Upper lobe of right lung (tissue), 1 donor: ENCODE measurements around the gene ADCY7. TPM values are rescaled to one million over a fixed set of nuclear protein-coding genes. Genes with fewer than 3 reads are reported as not detected.

Source experiments
- ATAC-seq: fragments of 200-7000 bp; cut with Tn5 transposase; one replicate; pipeline ENCODE4 v1.9.1; 2020; ENCODE audit warnings: mild to moderate bottlenecking, moderate library complexity
- DNase-seq: peaks from one replicate; pipeline ENCODE4 v3.0.0-alpha.2; 2020
- H3K27ac ChIP-seq: fragments of 200-600 bp; one replicate; pipeline ENCODE4 v1.8.0; 2022
- H3K27me3 ChIP-seq: fragments of 200-600 bp; one replicate; pipeline ENCODE4 v1.8.0; 2022; ENCODE audit warnings: mild to moderate bottlenecking
- H3K36me3 ChIP-seq: fragments of 200-600 bp; one replicate; pipeline ENCODE4 v1.8.0; 2022
- H3K4me1 ChIP-seq: fragments of 200-600 bp; one replicate; pipeline ENCODE4 v1.8.0; 2022
- H3K4me3 ChIP-seq: fragments of 200-600 bp; one replicate; pipeline ENCODE4 v1.8.0; 2022; ENCODE audit warnings: mild to moderate bottlenecking
- H3K9me3 ChIP-seq: fragments of 200-600 bp; one replicate; pipeline ENCODE4 v1.8.0; 2022
- intact Hi-C: fragments of 100-400 bp; cut with DNase I; formaldehyde crosslinking; loops from one replicate; pipeline ENCODE4 v1.11.0; 2022
- total RNA-seq: library from RNA; stranded (reverse); fragmentation: NEBNext Ultra II Directional; extraction: Animal tissue kit (Norgen Biotek cat#: 25700); gene quantifications from one replicate; pipeline ENCODE4 v1.2.1, GENCODE V29; 2021
- TF ChIP-seq, protein P1 (sequence below): fragments of 200-600 bp; IDR thresholded peaks from one replicate; pipeline ENCODE4 v1.8.0; 2022; ENCODE audit warnings: antibody characterized with exemption
- donor health status: DM: no; HTN: yes; CAD: no; lungs with severe emphysema.

The ADCY7 gene
- total RNA-seq, 1 donor from 2014 or later, result 88.1 TPM

DNA sequence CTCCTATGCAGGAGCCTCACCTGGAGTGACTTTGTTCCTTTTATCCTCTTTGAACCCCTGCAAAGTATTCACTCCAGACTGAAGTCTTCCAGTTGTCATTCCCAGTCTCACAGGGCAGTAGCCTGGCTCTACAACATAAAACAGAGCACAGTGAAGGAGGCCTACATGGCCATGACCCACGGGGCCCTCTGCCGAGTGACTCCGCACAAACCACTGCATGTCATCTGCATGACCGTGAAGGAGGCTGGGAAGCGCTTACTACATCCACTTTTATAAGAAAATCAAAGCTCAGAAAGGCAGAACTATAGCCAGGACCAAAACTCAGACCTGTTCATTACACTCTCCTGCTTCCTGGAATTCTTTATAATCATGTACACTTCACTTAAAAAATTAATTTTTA is 59.9 kb downstream of the ADCY7 start:
- no peak for DNase-seq
- Histone ChIP-seq H3K9me3 (no peaks in the 10 kb centered on the region), H3K27me3 (no peaks in the 10 kb centered on the region), H3K4me1 (peaks cover 15% of the 10 kb centered on the region), H3K4me3 (no peak overlapping the region), H3K27ac (no peak overlapping the region), H3K36me3 (peaks cover 66% of the 10 kb centered on the region)
- TF ChIP-seq, protein P1, sequence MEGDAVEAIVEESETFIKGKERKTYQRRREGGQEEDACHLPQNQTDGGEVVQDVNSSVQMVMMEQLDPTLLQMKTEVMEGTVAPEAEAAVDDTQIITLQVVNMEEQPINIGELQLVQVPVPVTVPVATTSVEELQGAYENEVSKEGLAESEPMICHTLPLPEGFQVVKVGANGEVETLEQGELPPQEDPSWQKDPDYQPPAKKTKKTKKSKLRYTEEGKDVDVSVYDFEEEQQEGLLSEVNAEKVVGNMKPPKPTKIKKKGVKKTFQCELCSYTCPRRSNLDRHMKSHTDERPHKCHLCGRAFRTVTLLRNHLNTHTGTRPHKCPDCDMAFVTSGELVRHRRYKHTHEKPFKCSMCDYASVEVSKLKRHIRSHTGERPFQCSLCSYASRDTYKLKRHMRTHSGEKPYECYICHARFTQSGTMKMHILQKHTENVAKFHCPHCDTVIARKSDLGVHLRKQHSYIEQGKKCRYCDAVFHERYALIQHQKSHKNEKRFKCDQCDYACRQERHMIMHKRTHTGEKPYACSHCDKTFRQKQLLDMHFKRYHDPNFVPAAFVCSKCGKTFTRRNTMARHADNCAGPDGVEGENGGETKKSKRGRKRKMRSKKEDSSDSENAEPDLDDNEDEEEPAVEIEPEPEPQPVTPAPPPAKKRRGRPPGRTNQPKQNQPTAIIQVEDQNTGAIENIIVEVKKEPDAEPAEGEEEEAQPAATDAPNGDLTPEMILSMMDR, result no peak
- intact Hi-C loops, result no loop called here
- no peak for ATAC-seq

DNA sequence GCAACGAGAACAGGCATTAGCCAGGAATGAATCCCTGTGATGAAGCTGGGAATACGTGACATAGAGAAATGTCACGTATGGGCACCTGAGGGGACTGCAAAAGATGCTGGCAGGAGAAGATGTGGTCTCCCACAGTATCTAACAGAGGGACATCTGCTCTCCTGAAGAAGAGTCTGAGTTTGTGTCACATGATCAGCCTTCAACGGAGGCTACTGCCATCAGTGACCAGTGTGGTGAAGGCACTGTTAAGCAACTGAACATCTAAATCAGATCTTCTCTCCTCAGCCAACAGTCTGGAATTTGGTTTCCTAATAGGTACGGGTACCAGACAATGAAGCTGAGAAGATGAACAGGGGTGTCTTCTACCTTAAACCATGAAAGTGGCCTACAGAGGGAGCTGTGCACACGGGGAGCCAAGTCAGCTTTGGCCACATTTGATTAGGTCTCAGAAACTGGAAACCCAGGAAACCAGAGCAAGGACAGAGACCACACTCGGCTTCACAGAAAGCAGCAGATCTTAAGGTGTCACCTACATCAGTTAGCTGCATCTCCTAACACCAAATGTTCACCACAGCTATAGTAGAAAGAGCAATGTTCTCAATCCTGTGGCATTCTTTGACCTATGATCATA is 60.6 kb downstream of the ADCY7 start:
- peak; percentile 81 for ATAC-seq
- intact Hi-C loops, result no loop called here
- H3K27me3 ChIP-seq, result no peaks in the 10 kb centered on the region
- no peaks in the 10 kb centered on the region for H3K9me3 ChIP-seq
- H3K4me3 ChIP-seq, result no peak overlapping the region
- H3K36me3 ChIP-seq, result peaks cover 67% of the 10 kb centered on the region
- TF ChIP-seq, protein P1, result peak; percentile 42
- no peak overlapping the region for H3K27ac ChIP-seq
- DNase-seq, result no peak
- peaks cover 15% of the 10 kb centered on the region for H3K4me1 ChIP-seq

DNA sequence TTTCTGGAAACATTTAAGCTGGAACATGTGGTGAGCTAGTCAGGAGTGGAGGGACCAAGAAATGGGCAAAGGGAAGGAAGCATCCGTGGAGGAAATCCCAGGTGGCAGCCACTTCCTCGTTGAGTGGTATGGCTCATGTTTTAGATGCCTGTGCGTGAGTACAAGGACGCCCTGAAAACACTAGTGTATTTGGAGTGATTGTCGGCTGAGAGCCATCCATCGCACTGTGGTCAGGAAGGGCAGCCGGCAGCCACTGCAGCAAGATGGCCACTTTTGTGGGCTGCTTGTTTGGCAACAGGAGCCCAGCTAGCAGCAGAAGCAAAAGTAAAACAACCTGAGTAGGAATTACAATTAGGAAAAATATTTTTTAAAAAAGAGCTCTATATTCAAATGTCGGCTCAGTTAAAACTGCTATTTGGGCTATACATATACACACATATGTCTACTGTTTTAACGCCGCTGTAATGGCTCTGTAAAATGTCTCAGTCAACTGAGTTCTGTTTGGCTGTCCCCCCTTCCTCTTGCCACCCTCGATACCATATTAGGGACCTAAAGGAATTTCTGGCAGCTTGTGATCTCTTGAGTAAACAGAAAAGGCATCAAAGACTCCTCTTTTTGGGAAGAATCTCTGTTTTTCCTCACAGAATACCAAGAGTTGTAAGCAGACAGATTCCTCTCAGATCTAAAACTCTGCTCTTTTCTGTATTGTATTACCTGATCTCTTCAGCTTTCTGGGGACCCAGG is 63.3 kb downstream of the ADCY7 start:
- ATAC-seq, result peak; percentile 49
- intact Hi-C loops, result no loop called here
- H3K36me3 ChIP-seq, result peaks cover 70% of the 10 kb centered on the region

DNA sequence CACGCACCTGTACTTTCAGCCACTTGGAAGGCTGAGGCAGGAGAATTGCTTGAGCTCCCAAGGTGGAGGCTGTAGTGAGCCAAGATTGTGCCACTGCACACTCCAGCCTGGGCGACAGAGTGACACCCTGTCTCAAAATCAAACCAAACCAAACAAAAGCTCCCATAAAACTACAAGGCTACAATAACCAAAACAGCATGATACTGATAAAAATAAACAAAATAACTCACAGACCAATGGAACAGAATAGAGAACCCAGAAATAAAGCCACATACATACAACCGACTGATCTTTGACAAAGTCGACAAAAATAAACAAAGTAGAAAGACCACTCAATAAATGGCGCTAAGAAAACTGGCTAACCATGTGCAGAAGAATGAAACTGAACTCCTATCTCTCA is 65.2 kb downstream of the ADCY7 start:
- Histone ChIP-seq H3K9me3 (no peaks in the 10 kb centered on the region), H3K27me3 (no peaks in the 10 kb centered on the region), H3K36me3 (peaks cover 64% of the 10 kb centered on the region), H3K4me3 (no peak overlapping the region), H3K27ac (no peak overlapping the region), H3K4me1 (peaks cover 15% of the 10 kb centered on the region)
- ATAC-seq (no peak), DNase-seq (no peak)
- intact Hi-C loops, result no loop called here
- TF ChIP-seq, protein P1, result no peak

More for the DNA sequence above, 63.3 kb downstream of the ADCY7 start:
- no peaks in the 10 kb centered on the region for H3K27me3 ChIP-seq
- peaks cover 15% of the 10 kb centered on the region for H3K4me1 ChIP-seq
- TF ChIP-seq, protein P1, result no peak
- no peak for DNase-seq
- peak overlapping the region; percentile 44 for H3K27ac ChIP-seq
- no peak overlapping the region for H3K4me3 ChIP-seq
- no peaks in the 10 kb centered on the region for H3K9me3 ChIP-seq

DNA sequence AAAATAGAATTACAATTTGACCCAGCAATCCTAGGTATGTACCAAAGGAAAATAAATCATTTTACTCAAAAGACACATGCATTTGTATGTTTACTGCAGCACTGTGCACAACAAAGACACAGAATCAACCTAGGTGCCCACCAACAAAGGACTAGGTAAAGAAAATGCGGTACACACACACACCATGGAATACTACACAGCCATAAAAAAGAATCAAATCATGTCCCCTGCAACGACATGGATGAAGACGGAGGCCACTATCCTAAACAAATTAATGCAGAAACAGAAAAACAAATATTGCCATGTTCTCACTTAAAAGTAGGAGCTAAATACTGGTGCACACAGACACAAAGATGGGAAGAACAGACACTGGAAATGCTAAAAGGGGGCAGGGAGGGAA is 66.2 kb downstream of the ADCY7 start:
- intact Hi-C loops, result no loop called here
- DNase-seq, result no peak
- peaks cover 61% of the 10 kb centered on the region for H3K36me3 ChIP-seq
- no peak overlapping the region for H3K27ac ChIP-seq
- H3K27me3 ChIP-seq, result no peaks in the 10 kb centered on the region
- H3K4me3 ChIP-seq, result no peak overlapping the region
- H3K9me3 ChIP-seq, result no peaks in the 10 kb centered on the region
- no peak for ATAC-seq
- H3K4me1 ChIP-seq, result peaks cover 10% of the 10 kb centered on the region
- TF ChIP-seq, protein P1, result no peak
